GM19193 (cell line): ENCODE data around the gene FOXK2.

Source experiments
- POLR2A ChIP-seq: IDR thresholded peaks from 4 replicates; pipeline ENCODE4 v1.6.1; 2011; ENCODE audit not compliant: insufficient read depth, insufficient read length; ENCODE audit errors: extremely low read depth

FOXK2 gene

DNA sequence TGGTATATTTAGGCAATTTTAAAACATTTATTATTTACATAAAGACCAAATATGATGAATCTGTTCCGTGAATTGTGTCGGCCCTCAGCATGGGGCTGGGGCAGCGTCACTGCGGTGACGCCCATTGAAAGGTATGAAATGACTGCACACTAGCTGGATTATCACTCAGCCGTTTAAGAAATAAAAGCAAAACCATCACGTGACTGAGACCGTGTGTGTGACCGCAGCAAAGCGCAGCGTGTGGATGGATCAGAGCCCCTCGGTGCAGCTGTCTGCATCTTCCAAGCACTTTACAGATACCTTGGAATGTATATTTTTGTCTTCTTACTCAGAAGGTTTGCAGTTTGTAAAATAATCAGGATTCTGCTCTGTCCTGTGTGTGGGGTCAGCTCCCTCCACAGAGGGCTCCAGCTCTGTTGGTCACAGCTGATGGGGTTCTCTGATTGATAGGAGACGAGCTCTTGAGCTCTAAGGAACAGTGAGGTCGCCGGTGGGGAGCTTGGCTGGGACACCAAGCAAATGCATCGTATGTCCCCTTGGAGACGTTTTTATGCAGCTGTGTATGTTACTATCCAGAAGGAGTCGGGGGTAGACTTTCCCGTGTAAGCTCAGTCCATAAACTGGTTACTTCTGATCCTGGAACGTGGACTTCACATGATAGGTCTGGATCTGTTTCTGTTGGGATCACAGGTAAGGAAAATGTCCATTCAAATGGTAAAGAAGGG, 83.6 kb downstream of the FOXK2 start:
- TF ChIP-seq POLR2A, result no peak

DNA sequence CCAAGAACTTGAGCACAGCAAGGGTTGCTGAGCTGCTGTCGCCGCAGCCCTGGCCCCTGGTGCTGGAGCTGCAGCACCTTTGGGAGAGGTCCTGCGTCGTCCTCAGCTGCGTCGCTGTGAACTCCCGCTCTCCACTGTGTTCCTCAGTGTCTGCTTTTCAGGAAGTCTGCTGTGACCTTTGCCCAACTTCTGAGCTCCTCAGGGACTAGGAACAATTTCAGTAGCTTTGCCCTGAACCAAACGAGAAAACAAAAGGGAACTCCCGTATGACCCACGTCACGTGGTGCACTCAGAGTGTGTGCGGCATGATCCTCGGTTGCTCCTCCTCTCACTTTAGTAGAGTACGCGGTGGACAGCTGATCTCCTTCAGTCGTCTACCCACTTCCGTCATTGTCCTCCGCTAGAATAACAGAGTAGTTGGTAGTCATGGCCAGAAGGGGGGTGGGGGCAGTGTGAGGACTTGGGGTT, 84.5 kb downstream of the FOXK2 start:
- no peak for TF ChIP-seq POLR2A

- no peak for TF ChIP-seq POLR2A
Observed at GRCh38 chr17:82604532-82604931, 85.0 kb downstream of the FOXK2 start.

DNA sequence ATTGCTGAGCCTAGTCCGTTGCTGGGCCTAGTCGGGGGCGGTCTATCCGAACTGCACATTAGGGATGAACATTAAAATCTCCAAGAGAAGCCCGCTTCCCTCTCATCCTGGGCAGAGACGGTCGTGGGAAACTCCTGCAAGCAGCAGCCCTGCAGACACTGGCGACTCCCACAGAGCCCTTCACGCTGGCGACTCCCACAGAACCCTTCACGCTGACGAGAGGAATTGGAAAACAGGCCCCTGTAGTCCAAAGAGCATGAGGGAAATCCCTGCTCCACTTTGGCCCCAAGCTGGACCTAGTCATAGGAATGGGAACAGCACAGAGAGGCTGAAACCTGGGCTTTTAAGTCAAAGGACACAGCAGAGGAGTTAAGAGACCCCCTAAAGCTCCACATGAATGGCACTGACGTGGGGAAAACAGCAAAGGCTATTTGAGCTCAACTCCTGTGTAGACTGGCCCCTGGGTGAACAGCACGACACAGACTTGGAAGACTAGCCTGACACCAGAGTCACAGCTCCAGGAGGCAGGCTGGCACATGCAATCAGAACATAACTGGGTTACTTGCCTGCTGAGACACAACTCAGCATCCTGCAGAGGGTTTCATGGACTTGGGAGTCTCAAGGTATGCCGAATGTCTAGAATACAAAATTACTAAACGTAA, 86.5 kb downstream of the FOXK2 start:
- TF ChIP-seq POLR2A, result no peak

DNA sequence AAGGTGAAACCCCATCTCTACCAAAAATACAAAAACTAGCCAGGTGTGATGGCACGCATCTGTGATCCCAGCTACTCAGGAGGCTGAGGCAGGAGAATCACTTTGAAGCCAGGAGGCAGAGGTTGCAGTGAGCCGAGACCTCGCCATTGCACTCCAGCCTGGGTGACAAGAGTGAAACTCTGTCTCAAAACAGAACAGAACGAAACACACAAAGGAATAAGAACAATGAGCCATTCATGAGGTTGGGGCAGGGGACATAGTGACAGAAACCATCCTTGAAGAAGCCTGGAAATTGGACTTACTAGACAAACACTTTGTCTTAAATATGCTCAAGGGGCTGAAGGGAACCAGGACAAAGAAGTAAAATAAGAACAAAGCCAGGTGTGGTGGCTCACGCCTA, 89.3 kb downstream of the FOXK2 start:
- no peak for TF ChIP-seq POLR2A

DNA sequence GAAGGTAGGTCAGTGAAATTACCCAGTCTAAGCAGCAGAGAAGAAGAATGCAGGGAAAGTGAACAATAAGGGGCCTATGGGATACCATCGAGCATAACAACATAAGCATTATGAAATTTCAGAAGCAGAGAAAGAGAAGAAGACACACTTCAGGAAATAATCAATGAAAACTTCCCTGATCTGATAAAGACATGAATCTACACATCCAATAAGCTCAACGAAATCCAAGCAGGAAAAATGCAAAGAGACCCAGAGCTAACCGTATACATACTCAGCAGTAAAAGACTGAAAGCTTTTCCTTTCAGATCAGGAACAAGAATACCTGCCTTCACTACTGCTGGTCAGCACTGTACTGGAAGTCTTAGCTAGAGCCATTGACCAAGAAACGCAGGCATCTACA, 90.1 kb downstream of the FOXK2 start:
- TF ChIP-seq POLR2A, result no peak

- TF ChIP-seq POLR2A, result no peak
Observed at GRCh38 chr17:82611140-82612058, 91.9 kb downstream of the FOXK2 start.

DNA sequence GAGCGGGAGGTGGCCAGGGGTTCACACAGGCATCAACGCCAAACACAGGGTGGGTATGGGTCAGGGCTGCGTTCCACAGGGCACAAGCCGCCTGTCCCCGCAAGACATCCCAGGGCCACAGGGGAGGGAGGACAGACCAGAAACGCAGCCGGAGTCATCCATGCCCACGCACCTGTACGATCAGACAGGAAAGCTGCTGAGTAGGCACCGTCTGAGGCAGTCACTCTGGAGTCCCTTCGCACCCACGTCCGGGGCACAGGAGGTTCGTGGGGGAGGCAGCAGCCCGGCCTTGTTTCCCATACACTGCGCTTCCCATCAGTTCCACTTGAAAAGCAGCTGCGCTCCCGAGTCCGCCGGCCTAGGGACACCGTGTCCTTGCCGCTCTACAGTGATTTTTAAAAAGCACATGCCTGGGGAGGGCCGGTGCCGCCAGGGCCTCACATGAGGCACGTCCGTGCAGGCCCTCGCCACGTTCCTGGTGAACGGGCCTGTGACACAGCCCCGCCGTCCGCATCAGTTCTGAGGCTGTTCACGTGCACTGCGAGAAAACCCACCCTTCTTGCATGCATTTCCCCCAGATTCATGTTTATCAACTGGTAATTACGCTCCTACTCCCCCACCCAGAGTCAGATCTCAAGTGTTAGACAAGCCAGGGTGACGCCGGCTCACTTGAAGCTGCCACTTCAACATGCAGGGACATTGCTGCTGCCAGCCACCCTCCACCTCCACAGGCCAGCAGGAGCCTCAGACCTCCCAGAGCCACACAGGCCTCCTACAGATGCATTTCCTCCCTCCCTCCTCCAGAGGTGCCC, 94.0 kb downstream of the FOXK2 start:
- TF ChIP-seq POLR2A, result no peak

DNA sequence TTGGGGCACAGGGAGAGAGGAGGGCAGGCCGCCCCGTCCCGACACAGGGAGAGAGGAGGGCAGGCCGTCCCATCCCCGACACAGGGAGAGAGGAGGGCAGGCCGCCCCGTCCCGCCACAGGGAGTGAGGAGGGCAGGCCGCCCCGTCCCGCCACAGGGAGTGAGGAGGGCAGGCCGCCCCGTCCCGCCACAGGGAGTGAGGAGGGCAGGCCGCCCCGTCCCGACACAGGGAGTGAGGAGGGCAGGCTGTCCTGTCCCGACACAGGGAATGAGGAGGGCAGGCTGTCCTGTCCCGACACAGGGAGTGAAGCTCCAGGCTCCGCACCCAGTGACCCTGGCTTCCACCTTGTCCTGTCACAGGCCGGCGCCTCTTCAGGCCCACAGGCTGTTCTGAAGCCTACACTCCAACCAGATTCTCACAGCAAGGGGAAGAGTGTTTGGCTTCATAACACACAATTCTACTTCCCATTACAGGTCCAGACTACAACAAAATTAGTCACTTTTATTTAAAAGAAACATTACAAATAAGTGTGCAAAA, 94.6 kb downstream of the FOXK2 start:
- TF ChIP-seq POLR2A, result no peak

- TF ChIP-seq POLR2A, result no peak
Observed at GRCh38 chr17:82615084-82616020, 95.8 kb downstream of the FOXK2 start.

DNA sequence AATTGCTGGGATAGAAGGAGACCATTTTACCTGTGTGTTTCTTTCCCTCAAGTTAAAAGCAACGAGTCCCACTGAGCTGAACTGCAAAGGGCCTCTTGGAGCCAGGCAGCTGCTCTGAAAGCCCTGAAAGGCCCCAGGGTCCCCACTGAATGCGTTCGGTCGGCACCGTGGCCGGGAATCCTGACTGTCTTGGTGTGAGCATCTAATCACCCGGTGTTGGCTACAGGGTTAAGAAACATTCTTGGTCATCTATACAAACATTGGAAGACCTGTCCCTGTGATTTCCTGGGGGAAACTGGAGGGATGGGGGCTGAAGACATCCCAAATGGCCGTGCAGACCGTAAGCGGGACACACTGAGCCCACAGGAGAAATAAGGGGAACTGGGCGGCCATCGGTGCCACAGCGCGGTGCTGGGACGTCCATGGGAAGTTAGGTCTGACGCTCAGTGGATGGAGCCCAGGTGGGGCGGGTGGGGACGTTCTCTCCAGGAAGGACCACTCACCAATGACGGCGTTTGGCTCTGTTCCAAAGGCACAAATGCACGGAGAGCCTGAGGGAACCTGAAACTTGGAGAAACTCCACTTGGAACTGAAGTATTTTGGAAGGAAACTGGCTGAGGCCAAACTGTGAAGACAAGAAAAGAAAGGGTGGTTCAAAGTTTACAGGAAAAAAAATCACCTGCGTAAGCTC, 96.6 kb downstream of the FOXK2 start:
- no peak for TF ChIP-seq POLR2A

GRCh38 chr17:82619211-82619610, 99.7 kb downstream of the FOXK2 start:
- no peak for TF ChIP-seq POLR2A

GRCh38 chr17:82619641-82620040, 100.1 kb downstream of the FOXK2 start:
- TF ChIP-seq POLR2A, result no peak
